D341Med (cell line): ENCODE measurements around the gene MESP1.

Experiments used
- DNase-seq: peaks from one replicate; pipeline ENCODE4 v3.0.0; 2012; ENCODE audit warnings: low spot score

MESP1 gene

GRCh38 chr15:89723031-89723430 is 28.0 kb downstream of the MESP1 start:
- no peak for DNase-seq

- DNase-seq = no peak
Measured at GRCh38 chr15:89714775-89715174, 36.3 kb downstream of the MESP1 start.

DNA sequence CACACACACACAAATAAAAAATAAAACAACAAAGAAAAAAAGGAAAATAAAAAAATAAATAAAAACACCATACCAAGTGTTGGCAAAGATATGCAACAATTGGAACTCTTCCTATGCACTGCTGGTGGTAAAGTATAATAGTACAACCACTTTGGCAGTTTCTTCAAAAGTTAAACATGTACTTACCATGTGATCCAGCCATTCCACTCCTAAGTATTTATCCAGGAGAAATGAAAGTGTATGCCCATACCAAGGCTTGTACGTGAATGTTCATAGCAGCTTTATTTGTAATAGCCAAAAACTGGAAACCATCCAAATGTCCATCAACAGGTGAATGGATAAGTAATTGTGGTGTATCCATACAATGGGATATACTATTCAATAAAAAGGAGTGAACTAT is 43.5 kb downstream of the MESP1 start:
- DNase-seq = no peak

DNA sequence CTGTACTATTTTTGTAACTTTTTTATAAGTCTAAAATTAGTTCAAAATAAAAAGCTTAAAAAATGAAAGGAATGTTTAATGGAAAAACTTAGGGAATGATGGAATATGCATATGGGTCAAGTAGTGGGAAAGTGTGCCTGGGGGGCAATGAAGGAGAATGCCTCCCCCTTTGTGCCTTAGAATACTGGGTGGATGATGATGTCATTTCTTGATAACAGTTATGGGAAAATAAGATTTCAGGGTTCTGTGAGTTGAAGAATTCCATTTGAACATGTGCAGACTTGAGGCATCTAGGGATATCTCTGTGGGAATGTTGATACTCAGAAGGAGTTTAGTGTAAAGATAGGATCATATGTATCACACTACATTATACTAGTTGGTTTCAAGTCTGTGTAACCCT is 46.6 kb downstream of the MESP1 start:
- DNase-seq = no peak
